SK-N-SH treated with all-trans-retinoic acid at 6 μM for 48 hours (cell line): Measurements from ENCODE around the gene LMTK2.

Experiments
- ARNTL ChIP-seq: fragments of 450-650 bp; formaldehyde crosslinking; IDR thresholded peaks from 2 replicates; pipeline ENCODE4 v1.5.0; 2020; ENCODE audit warnings: low read depth, mild to moderate bottlenecking, moderate library complexity, borderline replicate concordance
- CSDC2 ChIP-seq: fragments of 250-450 bp; sonication (Bioruptor Pico); IDR thresholded peaks from 2 replicates; pipeline ENCODE4 v1.5.0; 2020; ENCODE audit warnings: mild to moderate bottlenecking, moderate library complexity
- ESRRG ChIP-seq: fragments of 250-450 bp; sonication (Bioruptor Pico); IDR thresholded peaks from 2 replicates; pipeline ENCODE4 v1.6.1; 2021; ENCODE audit warnings: mild to moderate bottlenecking
- ISL1 ChIP-seq: fragments of 250-450 bp; sonication (Bioruptor Pico); IDR thresholded peaks from 2 replicates; pipeline ENCODE4 v2.1.2; 2022; ENCODE audit warnings: mild to moderate bottlenecking, moderate library complexity
- TSHZ2 ChIP-seq: fragments of 250-450 bp; sonication (Bioruptor Pico); IDR thresholded peaks from 2 replicates; pipeline ENCODE4 v1.5.0; 2020; ENCODE audit warnings: mild to moderate bottlenecking, moderate library complexity
- ZC3H10 ChIP-seq: fragments of 250-450 bp; sonication (Bioruptor Pico); IDR thresholded peaks from 2 replicates; pipeline ENCODE4 v1.5.1; 2021; ENCODE audit warnings: mild to moderate bottlenecking, moderate library complexity
- ZFP30 ChIP-seq: fragments of 450-650 bp; formaldehyde crosslinking; IDR thresholded peaks from 2 replicates; pipeline ENCODE4 v1.5.0; 2022; ENCODE audit warnings: mild to moderate bottlenecking, moderate library complexity
- ZNF8 ChIP-seq: fragments of 450-650 bp; formaldehyde crosslinking; IDR thresholded peaks from 2 replicates; pipeline ENCODE4 v1.5.0; 2020; ENCODE audit warnings: mild to moderate bottlenecking, moderate library complexity
- TF ChIP-seq, protein P1 (sequence below): fragments of 250-450 bp; sonication (Bioruptor Pico); IDR thresholded peaks from 2 replicates; pipeline ENCODE4 v1.8.0; 2020; ENCODE audit warnings: mild to moderate bottlenecking, moderate library complexity, borderline replicate concordance
- TF ChIP-seq, protein P2 (sequence below): fragments of 250-450 bp; sonication (Bioruptor Pico); IDR thresholded peaks from 2 replicates; pipeline ENCODE4 v1.5.1; 2021; ENCODE audit warnings: mild to moderate bottlenecking, moderate library complexity

GRCh38 chr7:98110249-98111022 lies 3.8 kb downstream of the LMTK2 start:
- TF ChIP-seq, protein P1, sequence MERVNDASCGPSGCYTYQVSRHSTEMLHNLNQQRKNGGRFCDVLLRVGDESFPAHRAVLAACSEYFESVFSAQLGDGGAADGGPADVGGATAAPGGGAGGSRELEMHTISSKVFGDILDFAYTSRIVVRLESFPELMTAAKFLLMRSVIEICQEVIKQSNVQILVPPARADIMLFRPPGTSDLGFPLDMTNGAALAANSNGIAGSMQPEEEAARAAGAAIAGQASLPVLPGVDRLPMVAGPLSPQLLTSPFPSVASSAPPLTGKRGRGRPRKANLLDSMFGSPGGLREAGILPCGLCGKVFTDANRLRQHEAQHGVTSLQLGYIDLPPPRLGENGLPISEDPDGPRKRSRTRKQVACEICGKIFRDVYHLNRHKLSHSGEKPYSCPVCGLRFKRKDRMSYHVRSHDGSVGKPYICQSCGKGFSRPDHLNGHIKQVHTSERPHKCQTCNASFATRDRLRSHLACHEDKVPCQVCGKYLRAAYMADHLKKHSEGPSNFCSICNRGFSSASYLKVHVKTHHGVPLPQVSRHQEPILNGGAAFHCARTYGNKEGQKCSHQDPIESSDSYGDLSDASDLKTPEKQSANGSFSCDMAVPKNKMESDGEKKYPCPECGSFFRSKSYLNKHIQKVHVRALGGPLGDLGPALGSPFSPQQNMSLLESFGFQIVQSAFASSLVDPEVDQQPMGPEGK (CRISPR knock-in tag): no peak
- no peak for TF ChIP-seq ZC3H10 (CRISPR knock-in tag)
- TF ChIP-seq, protein P2, sequence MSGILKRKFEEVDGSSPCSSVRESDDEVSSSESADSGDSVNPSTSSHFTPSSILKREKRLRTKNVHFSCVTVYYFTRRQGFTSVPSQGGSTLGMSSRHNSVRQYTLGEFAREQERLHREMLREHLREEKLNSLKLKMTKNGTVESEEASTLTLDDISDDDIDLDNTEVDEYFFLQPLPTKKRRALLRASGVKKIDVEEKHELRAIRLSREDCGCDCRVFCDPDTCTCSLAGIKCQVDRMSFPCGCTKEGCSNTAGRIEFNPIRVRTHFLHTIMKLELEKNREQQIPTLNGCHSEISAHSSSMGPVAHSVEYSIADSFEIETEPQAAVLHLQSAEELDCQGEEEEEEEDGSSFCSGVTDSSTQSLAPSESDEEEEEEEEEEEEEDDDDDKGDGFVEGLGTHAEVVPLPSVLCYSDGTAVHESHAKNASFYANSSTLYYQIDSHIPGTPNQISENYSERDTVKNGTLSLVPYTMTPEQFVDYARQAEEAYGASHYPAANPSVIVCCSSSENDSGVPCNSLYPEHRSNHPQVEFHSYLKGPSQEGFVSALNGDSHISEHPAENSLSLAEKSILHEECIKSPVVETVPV (CRISPR knock-in tag): no peak
- TF ChIP-seq TSHZ2 (CRISPR knock-in tag): no peak
- TF ChIP-seq ISL1 (CRISPR knock-in tag): no peak
- no peak for TF ChIP-seq ARNTL (CRISPR knock-in tag)
- TF ChIP-seq ESRRG: no peak
- TF ChIP-seq ZNF8: no peak
- no peak for TF ChIP-seq ZFP30 (CRISPR knock-in tag)
- TF ChIP-seq CSDC2 (CRISPR knock-in tag): no peak
